ENCODE data around the gene ZNF432.
"Not testable (repeated sequence)": the region's sequence is repeated elsewhere in the genome, so short reads cannot be mapped to it uniquely, and the experiment has no call there.

Gene ZNF432

GRCh38 chr19:52070496-52070895 lies 21.9 kb upstream of the ZNF432 start:
- Histone ChIP-seq H3K4me3 (replicated peaks; ENCODE audit: low read depth, low read length) (no peak overlapping the region), H3K27me3 (replicated peaks; ENCODE audit: control insufficient read depth, insufficient read depth, low read length) (no peaks in the 10 kb centered on the region), H3K36me3 (ENCODE audit: control insufficient read depth, insufficient read depth, low read length) (no peaks in the 10 kb centered on the region)
- DNase-seq (ENCODE audit: extremely low read depth, insufficient read length): no peak
- TF ChIP-seq, protein P1, sequence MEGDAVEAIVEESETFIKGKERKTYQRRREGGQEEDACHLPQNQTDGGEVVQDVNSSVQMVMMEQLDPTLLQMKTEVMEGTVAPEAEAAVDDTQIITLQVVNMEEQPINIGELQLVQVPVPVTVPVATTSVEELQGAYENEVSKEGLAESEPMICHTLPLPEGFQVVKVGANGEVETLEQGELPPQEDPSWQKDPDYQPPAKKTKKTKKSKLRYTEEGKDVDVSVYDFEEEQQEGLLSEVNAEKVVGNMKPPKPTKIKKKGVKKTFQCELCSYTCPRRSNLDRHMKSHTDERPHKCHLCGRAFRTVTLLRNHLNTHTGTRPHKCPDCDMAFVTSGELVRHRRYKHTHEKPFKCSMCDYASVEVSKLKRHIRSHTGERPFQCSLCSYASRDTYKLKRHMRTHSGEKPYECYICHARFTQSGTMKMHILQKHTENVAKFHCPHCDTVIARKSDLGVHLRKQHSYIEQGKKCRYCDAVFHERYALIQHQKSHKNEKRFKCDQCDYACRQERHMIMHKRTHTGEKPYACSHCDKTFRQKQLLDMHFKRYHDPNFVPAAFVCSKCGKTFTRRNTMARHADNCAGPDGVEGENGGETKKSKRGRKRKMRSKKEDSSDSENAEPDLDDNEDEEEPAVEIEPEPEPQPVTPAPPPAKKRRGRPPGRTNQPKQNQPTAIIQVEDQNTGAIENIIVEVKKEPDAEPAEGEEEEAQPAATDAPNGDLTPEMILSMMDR (IDR thresholded peaks at IDR 0.05; ENCODE audit: insufficient read depth, low read length, poor library complexity, severe bottlenecking): no peak

GRCh38 chr19:52069653-52070052 lies 21.0 kb upstream of the ZNF432 start:
- TF ChIP-seq, protein P1 (IDR thresholded peaks at IDR 0.05; ENCODE audit: insufficient read depth, low read length, poor library complexity, severe bottlenecking): no peak
- Histone ChIP-seq H3K4me3 (replicated peaks; ENCODE audit: low read depth, low read length) (no peak overlapping the region), H3K27me3 (replicated peaks; ENCODE audit: control insufficient read depth, insufficient read depth, low read length) (no peaks in the 10 kb centered on the region), H3K36me3 (ENCODE audit: control insufficient read depth, insufficient read depth, low read length) (no peaks in the 10 kb centered on the region)
- DNase-seq (ENCODE audit: extremely low read depth, insufficient read length): no peak

DNA sequence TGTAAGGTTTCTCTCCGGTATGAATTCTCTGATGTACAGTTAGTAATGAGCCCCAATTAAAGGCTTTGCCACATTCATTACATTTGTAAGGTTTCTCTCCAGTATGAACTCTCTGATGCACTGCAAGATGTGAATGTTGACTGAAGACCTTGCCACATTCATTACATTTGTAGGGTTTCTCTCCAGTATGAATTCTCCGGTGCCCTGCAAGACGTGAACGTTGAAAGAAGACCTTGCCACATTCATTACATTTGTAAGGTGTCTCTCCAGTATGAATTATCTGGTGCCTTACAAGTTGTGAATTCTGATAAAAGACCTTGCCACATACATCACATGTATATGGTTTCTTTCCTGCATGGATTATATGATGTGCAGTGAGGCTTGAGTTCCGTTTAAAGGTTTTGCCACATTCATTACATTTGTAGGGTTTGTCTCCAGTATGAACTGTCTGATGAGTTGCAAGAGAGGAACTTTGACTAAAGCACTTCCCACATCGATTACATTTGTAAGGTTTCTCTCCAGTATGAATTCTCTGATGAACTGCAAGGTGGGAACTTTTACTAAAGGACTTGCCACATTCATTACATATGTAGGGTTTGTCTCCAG lies 17.7 kb upstream of the ZNF432 start:
- no peak for DNase-seq (ENCODE audit: extremely low read depth, insufficient read length)
- H3K4me3 ChIP-seq (replicated peaks; ENCODE audit: low read depth, low read length): no peak overlapping the region
- TF ChIP-seq, protein P1 (IDR thresholded peaks at IDR 0.05; ENCODE audit: insufficient read depth, low read length, poor library complexity, severe bottlenecking): no peak
- no peaks in the 10 kb centered on the region for H3K36me3 ChIP-seq (ENCODE audit: control insufficient read depth, insufficient read depth, low read length)
- H3K27me3 ChIP-seq (replicated peaks; ENCODE audit: control insufficient read depth, insufficient read depth, low read length): no peaks in the 10 kb centered on the region

- H3K27me3 ChIP-seq (replicated peaks; ENCODE audit: control insufficient read depth, insufficient read depth, low read length): no peaks in the 10 kb centered on the region
- TF ChIP-seq, protein P1 (IDR thresholded peaks at IDR 0.05; ENCODE audit: insufficient read depth, low read length, poor library complexity, severe bottlenecking): no peak
- DNase-seq (ENCODE audit: extremely low read depth, insufficient read length): no peak
- no peaks in the 10 kb centered on the region for H3K36me3 ChIP-seq (ENCODE audit: control insufficient read depth, insufficient read depth, low read length)
- H3K4me3 ChIP-seq (replicated peaks; ENCODE audit: low read depth, low read length): no peak overlapping the region
Observed at GRCh38 chr19:52065399-52065798, 16.8 kb upstream of the ZNF432 start.

DNA sequence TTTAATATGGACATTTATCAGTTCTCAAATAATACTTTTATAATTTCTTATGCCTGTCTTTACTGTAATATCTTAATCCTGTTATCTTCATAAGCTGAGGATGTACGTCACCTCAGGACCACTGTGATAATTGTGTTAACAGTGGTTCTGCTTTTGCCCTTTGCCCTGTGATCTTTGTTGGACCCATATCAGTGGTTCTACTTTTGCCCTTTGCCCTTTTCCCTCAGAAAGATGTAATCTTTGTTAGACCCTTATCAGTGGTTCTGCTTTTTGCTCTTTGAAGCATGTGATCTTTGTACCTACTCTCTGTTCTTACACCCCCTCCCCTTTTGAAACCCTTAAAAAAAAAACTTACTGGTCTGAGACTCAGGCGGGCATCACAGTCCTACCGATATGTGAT lies 7.8 kb upstream of the ZNF432 start:
- H3K27me3 ChIP-seq (replicated peaks; ENCODE audit: control insufficient read depth, insufficient read depth, low read length); DNase-seq (ENCODE audit: extremely low read depth, insufficient read length); H3K4me3 ChIP-seq (replicated peaks; ENCODE audit: low read depth, low read length); H3K36me3 ChIP-seq (ENCODE audit: control insufficient read depth, insufficient read depth, low read length): not testable (repeated sequence)

GRCh38 chr19:52051736-52052135 lies 3.1 kb upstream of the ZNF432 start:
- H3K27me3 ChIP-seq (replicated peaks; ENCODE audit: control insufficient read depth, insufficient read depth, low read length); DNase-seq (ENCODE audit: extremely low read depth, insufficient read length); H3K4me3 ChIP-seq (replicated peaks; ENCODE audit: low read depth, low read length); H3K36me3 ChIP-seq (ENCODE audit: control insufficient read depth, insufficient read depth, low read length): not testable (repeated sequence)

DNA sequence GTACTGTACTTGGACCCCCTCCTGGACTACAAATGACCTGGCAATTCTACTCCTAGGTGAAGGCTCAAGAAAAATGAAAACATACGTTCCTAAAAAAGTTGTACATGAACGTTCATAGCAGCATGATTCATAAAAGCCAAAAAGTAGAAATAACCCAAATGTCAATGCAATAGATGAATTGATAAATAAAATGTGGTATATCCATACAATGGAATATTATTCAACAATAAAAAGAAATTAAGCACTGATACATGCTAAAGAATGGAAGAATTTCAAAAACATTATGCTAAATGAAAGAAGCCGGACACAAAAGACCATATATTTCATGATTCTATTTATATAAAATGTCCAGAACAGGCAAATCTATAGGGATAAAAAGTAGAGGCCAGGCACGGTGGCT lies 9.5 kb downstream of the ZNF432 start:
- peaks cover 8% of the 10 kb centered on the region for H3K36me3 ChIP-seq (ENCODE audit: control insufficient read depth, insufficient read depth, low read length)
- TF ChIP-seq, protein P1 (IDR thresholded peaks at IDR 0.05; ENCODE audit: insufficient read depth, low read length, poor library complexity, severe bottlenecking): no peak
- no peak for DNase-seq (ENCODE audit: extremely low read depth, insufficient read length)
- no peak overlapping the region for H3K4me3 ChIP-seq (replicated peaks; ENCODE audit: low read depth, low read length)
- no peaks in the 10 kb centered on the region for H3K27me3 ChIP-seq (replicated peaks; ENCODE audit: control insufficient read depth, insufficient read depth, low read length)
